Gastroesophageal sphincter (tissue), 3 donors: ENCODE measurements around the gene ST7.

Experiments
- CTCF ChIP-seq, 4 experiments: fragments of 200-600 bp in 2 of 4; fragments of 450-650 bp in 2 of 4; sonication (generic) in 1 of 4; IDR thresholded peaks; one replicate each; pipeline ENCODE4 v1.5.1; 2017 to 2019; ENCODE audit warnings: antibody characterized with exemption in 4 of 4, mild to moderate bottlenecking in 2 of 4, moderate library complexity in 2 of 4
- POLR2A ChIP-seq, 2 donors: fragments of 450-650 bp; IDR thresholded peaks; one replicate each; pipeline ENCODE4 v1.6.1; 2017; ENCODE audit warnings: antibody characterized with exemption in 2 of 2, mild to moderate bottlenecking in 2 of 2, moderate library complexity in 1 of 2
- POLR2AphosphoS5 ChIP-seq: sonication (generic); formaldehyde crosslinking; IDR thresholded peaks from one replicate; pipeline ENCODE4 v1.6.1; 2017; ENCODE audit warnings: antibody characterized with exemption

- TF ChIP-seq CTCF (IDR thresholded peaks at IDR 0.05), result no peak
- TF ChIP-seq POLR2AphosphoS5, result no peak
- TF ChIP-seq POLR2A (IDR thresholded peaks at IDR 0.05), result no peak
Measured at GRCh38 chr7:117273325-117273724, 320.0 kb downstream of the ST7 start.
